Measurements from ENCODE around the gene MRPS22. TPM values are rescaled to one million over a fixed set of nuclear protein-coding genes. Genes with fewer than 3 reads are reported as not detected.
A peak's percentile ranks its signal among the peaks of the same experiment; 100 is the strongest.

Gene MRPS22
- total and polyA plus RNA-seq, 9 of the 15 experiments (the other 6 are each of a cell fraction or from before 2014, with no cell fraction given): 148 to 397 (median 229) TPM

DNA sequence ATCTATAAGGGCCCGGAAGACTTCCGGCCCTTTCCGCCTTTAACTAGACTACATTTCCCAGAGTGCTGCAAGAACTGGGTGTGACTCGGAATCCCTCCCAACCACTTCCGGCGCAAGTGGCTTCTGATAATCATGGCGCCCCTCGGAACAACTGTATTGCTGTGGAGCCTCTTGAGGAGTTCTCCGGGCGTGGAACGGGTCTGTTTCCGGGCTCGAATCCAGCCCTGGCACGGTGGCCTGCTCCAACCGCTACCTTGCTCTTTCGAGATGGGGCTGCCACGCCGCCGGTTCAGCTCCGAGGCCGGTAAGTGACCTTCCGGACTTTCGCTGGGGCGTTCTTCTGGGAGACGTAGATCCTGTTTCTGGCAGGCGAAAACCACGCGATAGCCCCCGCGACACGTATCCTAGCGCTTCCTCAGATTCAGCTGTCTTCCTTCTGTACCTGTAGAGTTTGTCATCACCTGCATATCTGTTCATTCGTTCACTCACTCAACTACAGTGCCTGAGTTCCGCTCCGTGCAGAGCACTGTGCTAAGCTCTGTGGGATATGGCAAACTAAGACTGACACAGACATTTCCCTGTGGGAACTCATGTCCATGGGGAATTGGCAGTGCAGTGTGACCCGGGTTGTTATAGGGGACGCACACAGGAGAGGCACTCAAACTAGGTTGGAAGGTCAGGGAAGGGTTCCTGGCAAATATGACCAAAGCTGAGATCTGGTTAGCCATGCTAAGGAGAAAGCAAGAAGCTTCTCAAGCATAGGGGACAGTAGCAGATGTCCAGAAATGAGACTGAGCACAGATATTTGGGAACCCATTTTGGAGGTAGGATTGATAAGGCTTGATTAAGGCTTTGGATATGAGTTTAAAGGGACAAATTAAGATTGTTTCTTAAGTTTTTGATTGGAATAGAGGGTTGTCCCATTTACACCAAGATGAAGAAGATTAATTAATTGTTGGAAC lies at the start of gene MRPS22 (continued):
- TF ChIP-seq ZEB2 (IDR thresholded peaks at IDR 0.05) (peak; percentile 49; the same call in 1 of the 2 replicates), NRF1 (conservative IDR thresholded peaks at IDR 0.05 in 1 of 2, IDR thresholded peaks at IDR 0.05 in 1 of 2) (peak in 1 of 2 experiments; percentile 21; a peak in 1 of 4 replicates), ADNP (tag; IDR thresholded peaks at IDR 0.05) (no peak), GATA2 (CRISPR knock-in tag; IDR thresholded peaks at IDR 0.05) (no peak), NBN (IDR thresholded peaks at IDR 0.05; ENCODE audit: low read depth) (peak; percentile 32; the same call in 1 of the 2 replicates), EP400 (IDR thresholded peaks at IDR 0.05) (peak; percentile 76), EWSR1 (IDR thresholded peaks at IDR 0.05; ENCODE audit: borderline replicate concordance, low read depth, partially characterized antibody) (no peak), GABPB1 (CRISPR knock-in tag; IDR thresholded peaks at IDR 0.05) (peak; percentile 98), GTF2E2 (tag; IDR thresholded peaks at IDR 0.05) (peak; percentile 89), ZNF134 (CRISPR knock-in tag; conservative IDR thresholded peaks at IDR 0.05) (no peak), NCOA4 (IDR thresholded peaks at IDR 0.05; ENCODE audit: partially characterized antibody) (no peak), C11orf30 (IDR thresholded peaks at IDR 0.05; ENCODE audit: low read depth) (peak; percentile 98), TAF1 (IDR thresholded peaks at IDR 0.05; ENCODE audit: control insufficient read depth, extremely low read depth, insufficient read depth, low read length, severe bottlenecking) (peak; percentile 86), SMARCC2 (IDR thresholded peaks at IDR 0.05; ENCODE audit: low read depth) (no peak)
- TF ChIP-seq, protein P1, sequence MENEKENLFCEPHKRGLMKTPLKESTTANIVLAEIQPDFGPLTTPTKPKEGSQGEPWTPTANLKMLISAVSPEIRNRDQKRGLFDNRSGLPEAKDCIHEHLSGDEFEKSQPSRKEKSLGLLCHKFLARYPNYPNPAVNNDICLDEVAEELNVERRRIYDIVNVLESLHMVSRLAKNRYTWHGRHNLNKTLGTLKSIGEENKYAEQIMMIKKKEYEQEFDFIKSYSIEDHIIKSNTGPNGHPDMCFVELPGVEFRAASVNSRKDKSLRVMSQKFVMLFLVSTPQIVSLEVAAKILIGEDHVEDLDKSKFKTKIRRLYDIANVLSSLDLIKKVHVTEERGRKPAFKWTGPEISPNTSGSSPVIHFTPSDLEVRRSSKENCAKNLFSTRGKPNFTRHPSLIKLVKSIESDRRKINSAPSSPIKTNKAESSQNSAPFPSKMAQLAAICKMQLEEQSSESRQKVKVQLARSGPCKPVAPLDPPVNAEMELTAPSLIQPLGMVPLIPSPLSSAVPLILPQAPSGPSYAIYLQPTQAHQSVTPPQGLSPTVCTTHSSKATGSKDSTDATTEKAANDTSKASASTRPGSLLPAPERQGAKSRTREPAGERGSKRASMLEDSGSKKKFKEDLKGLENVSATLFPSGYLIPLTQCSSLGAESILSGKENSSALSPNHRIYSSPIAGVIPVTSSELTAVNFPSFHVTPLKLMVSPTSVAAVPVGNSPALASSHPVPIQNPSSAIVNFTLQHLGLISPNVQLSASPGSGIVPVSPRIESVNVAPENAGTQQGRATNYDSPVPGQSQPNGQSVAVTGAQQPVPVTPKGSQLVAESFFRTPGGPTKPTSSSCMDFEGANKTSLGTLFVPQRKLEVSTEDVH (IDR thresholded peaks at IDR 0.05; ENCODE audit: low read depth, partially characterized antibody): peak; percentile 21
- TF ChIP-seq, protein P2, sequence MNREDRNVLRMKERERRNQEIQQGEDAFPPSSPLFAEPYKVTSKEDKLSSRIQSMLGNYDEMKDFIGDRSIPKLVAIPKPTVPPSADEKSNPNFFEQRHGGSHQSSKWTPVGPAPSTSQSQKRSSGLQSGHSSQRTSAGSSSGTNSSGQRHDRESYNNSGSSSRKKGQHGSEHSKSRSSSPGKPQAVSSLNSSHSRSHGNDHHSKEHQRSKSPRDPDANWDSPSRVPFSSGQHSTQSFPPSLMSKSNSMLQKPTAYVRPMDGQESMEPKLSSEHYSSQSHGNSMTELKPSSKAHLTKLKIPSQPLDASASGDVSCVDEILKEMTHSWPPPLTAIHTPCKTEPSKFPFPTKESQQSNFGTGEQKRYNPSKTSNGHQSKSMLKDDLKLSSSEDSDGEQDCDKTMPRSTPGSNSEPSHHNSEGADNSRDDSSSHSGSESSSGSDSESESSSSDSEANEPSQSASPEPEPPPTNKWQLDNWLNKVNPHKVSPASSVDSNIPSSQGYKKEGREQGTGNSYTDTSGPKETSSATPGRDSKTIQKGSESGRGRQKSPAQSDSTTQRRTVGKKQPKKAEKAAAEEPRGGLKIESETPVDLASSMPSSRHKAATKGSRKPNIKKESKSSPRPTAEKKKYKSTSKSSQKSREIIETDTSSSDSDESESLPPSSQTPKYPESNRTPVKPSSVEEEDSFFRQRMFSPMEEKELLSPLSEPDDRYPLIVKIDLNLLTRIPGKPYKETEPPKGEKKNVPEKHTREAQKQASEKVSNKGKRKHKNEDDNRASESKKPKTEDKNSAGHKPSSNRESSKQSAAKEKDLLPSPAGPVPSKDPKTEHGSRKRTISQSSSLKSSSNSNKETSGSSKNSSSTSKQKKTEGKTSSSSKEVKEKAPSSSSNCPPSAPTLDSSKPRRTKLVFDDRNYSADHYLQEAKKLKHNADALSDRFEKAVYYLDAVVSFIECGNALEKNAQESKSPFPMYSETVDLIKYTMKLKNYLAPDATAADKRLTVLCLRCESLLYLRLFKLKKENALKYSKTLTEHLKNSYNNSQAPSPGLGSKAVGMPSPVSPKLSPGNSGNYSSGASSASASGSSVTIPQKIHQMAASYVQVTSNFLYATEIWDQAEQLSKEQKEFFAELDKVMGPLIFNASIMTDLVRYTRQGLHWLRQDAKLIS (CRISPR knock-in tag; IDR thresholded peaks at IDR 0.05): 0 out of 2 replicates have a peak, but pooled peaks have one; percentile 19
- TF ChIP-seq, protein P3, sequence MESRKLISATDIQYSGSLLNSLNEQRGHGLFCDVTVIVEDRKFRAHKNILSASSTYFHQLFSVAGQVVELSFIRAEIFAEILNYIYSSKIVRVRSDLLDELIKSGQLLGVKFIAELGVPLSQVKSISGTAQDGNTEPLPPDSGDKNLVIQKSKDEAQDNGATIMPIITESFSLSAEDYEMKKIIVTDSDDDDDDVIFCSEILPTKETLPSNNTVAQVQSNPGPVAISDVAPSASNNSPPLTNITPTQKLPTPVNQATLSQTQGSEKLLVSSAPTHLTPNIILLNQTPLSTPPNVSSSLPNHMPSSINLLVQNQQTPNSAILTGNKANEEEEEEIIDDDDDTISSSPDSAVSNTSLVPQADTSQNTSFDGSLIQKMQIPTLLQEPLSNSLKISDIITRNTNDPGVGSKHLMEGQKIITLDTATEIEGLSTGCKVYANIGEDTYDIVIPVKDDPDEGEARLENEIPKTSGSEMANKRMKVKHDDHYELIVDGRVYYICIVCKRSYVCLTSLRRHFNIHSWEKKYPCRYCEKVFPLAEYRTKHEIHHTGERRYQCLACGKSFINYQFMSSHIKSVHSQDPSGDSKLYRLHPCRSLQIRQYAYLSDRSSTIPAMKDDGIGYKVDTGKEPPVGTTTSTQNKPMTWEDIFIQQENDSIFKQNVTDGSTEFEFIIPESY (CRISPR knock-in tag; IDR thresholded peaks at IDR 0.05): no peak; the same call in 1 of the 2 replicates
